Endothelial cell of umbilical vein (primary cell): ENCODE data around the gene BCL2A1. TPM values are rescaled to one million over a fixed set of nuclear protein-coding genes. Genes with fewer than 3 reads are reported as not detected.
"Not testable (repeated sequence)": the region's sequence is repeated elsewhere in the genome, so short reads cannot be mapped to it uniquely, and the experiment has no call there.

Experiments
- BruUV-seq: library from RNA; stranded (reverse); fragments of 400-500 nt; replicated peaks from 2 replicates; lab custom pipeline; 2021; lab: Mats Ljungman, UMichigan
- CTCF ChIA-PET: fragments of 300-600, 350-600 bp; sonication (Branson Sonifier 250); formaldehyde crosslinking; loops from one replicate; lab custom pipeline; 2021; ENCODE audit warnings: antibody characterized with exemption, inconsistent platforms; lab: Charles Lee
- POLR2A ChIA-PET: fragments of 300-600, 350-600 bp; sonication (Branson Sonifier 250); formaldehyde crosslinking; loops from one replicate; lab custom pipeline; 2021; ENCODE audit warnings: antibody characterized with exemption, inconsistent platforms; lab: Charles Lee
- DNase-seq: peaks from one replicate; pipeline ENCODE4 v3.0.0-alpha.2; 2011; ENCODE audit warnings: low read depth, low spot score
- FAIRE-seq: peaks from 2 replicates; lab custom pipeline; 2011; peaks lifted over from hg19 to GRCh38; lab: Jason Lieb, UNC
- H2AFZ ChIP-seq: 2 replicates; pipeline ENCODE4 v1.6.0; 2012; ENCODE audit warnings: low read depth, low read length, control low read depth, inconsistent platforms
- H3K27ac ChIP-seq: 2 replicates; pipeline ENCODE4 v1.5.1; 2011; ENCODE audit warnings: low read depth, mild to moderate bottlenecking, control low read depth, low read length, moderate library complexity; ENCODE audit not compliant: insufficient read depth
- H3K27me3 ChIP-seq, 2 experiments: 2 replicates each; pipeline versions ENCODE4 v1.6.0 to v1.6.1; 2011; ENCODE audit warnings: low read length in 2 of 2, mixed read lengths in 1 of 2; ENCODE audit not compliant: control insufficient read depth in 2 of 2, insufficient read depth in 2 of 2
- H3K36me3 ChIP-seq, 2 experiments: 2 replicates in 1 of 2; 3 replicates in 1 of 2; pipeline ENCODE4 v1.5.1; 2011; ENCODE audit warnings: low read length in 2 of 2, mild to moderate bottlenecking in 1 of 2, moderate library complexity in 1 of 2; ENCODE audit not compliant: control insufficient read depth in 2 of 2, insufficient read depth in 2 of 2; ENCODE audit errors: extremely low read depth in 1 of 2
- H3K4me1 ChIP-seq: 3 replicates; pipeline ENCODE4 v1.5.1; 2011; ENCODE audit warnings: mild to moderate bottlenecking, low read length; ENCODE audit not compliant: control insufficient read depth, insufficient read depth; ENCODE audit errors: extremely low read depth
- H3K4me2 ChIP-seq: 2 replicates; pipeline ENCODE4 v1.6.1; 2011; ENCODE audit warnings: low read length, control low read depth, mixed read lengths; ENCODE audit not compliant: insufficient read depth
- H3K4me3 ChIP-seq, 3 experiments: fragments of 200-600 bp in 1 of 3; sonication (generic), shearing (Covaris generic) in 1 of 3; replicated peaks in 1 of 3; 2 replicates each; pipeline ENCODE4 v1.5.1; 2011 to 2016; ENCODE audit warnings: control low read depth in 3 of 3, low read length in 3 of 3, mild to moderate bottlenecking in 2 of 3, inconsistent platforms in 1 of 3, low read depth in 1 of 3, moderate library complexity in 1 of 3; ENCODE audit not compliant: insufficient read depth in 1 of 3
- H3K79me2 ChIP-seq: 2 replicates; pipeline ENCODE4 v1.6.0; 2012; ENCODE audit warnings: low read length, inconsistent platforms; ENCODE audit not compliant: control insufficient read depth, insufficient read depth
- H3K9ac ChIP-seq: replicated peaks from 2 replicates; pipeline ENCODE3; 2011; ENCODE audit warnings: low read length, control low read depth; ENCODE audit not compliant: insufficient read depth; ENCODE audit errors: extremely low read depth
- H3K9me1 ChIP-seq: replicated peaks from 3 replicates; pipeline ENCODE4 v1.6.0; 2011; ENCODE audit warnings: mild to moderate bottlenecking, low read length; ENCODE audit not compliant: control insufficient read depth, insufficient read depth; ENCODE audit errors: extremely low read depth
- H3K9me3 ChIP-seq: replicated peaks from 2 replicates; pipeline ENCODE4 v1.5.1; 2012; ENCODE audit warnings: low read length, inconsistent platforms; ENCODE audit not compliant: control insufficient read depth, insufficient read depth
- H4K20me1 ChIP-seq: replicated peaks from 2 replicates; pipeline ENCODE3; 2011; ENCODE audit warnings: mild to moderate bottlenecking, low read length; ENCODE audit not compliant: control insufficient read depth, insufficient read depth; ENCODE audit errors: extremely low read depth
- EZH2 ChIP-seq: IDR thresholded peaks from 2 replicates; pipeline ENCODE4 v1.6.1; 2012; ENCODE audit warnings: borderline replicate concordance, low read depth, mild to moderate bottlenecking, moderate library complexity, low read length, inconsistent platforms; ENCODE audit not compliant: severe bottlenecking
- FOS ChIP-seq: IDR thresholded peaks from 2 replicates; pipeline ENCODE4 v1.6.1; 2011; ENCODE audit warnings: mild to moderate bottlenecking, low read length, moderate library complexity, borderline replicate concordance; ENCODE audit not compliant: insufficient read depth
- GATA2 ChIP-seq: IDR thresholded peaks from 2 replicates; pipeline ENCODE4 v1.7.0; 2011; ENCODE audit warnings: low read depth, mild to moderate bottlenecking, moderate library complexity, mixed read lengths, low read length; ENCODE audit not compliant: insufficient read length, insufficient read depth
- JUN ChIP-seq: IDR thresholded peaks from 2 replicates; pipeline ENCODE4 v1.6.1; 2011; ENCODE audit warnings: borderline replicate concordance, low read depth; ENCODE audit not compliant: insufficient read length, insufficient read depth
- MYC ChIP-seq: IDR thresholded peaks from one replicate; pipeline ENCODE4 v1.6.1; 2011; ENCODE audit warnings: mild to moderate bottlenecking, low read depth, low read length
- POLR2A ChIP-seq: IDR thresholded peaks from 2 replicates; pipeline ENCODE4 v1.6.1; 2012; ENCODE audit warnings: low read depth, mild to moderate bottlenecking, control low read depth, low read length
- POLR2AphosphoS5 ChIP-seq: IDR thresholded peaks from 2 replicates; pipeline ENCODE4 v1.6.1; 2012; ENCODE audit warnings: low read depth, mild to moderate bottlenecking, control low read depth, low read length, moderate library complexity; ENCODE audit not compliant: insufficient read depth
- dilution Hi-C: fragments of 300-500 bp; cut with MboI; formaldehyde crosslinking; loops from one replicate; pipeline ENCODE4 v1.15.0; 2019; ENCODE audit warnings: low sequenced_read_pairs; ENCODE audit not compliant: extremely low pct_ligation_motif_present
- intact Hi-C: fragments of 100-400 bp; cut with micrococcal nuclease; formaldehyde crosslinking; loops from one replicate; pipeline ENCODE4 v1.10.0; 2022
- polyA plus RNA-seq, 4 experiments: library from polyadenylated mRNA; depleted of rRNA in 3 of 4; stranded (reverse) in 3 of 4; unstranded in 1 of 4; fragments of >200 nt; gene quantifications; 2 replicates each; pipeline versions ENCODE4 v1.2.1 to v1.2.3, GENCODE V29; 2011 to 2012; ENCODE audit warnings: missing spikeins in 1 of 4
- total RNA-seq: library from RNA; stranded (reverse); gene quantifications from 2 replicates; pipeline ENCODE4 v1.2.3, GENCODE V29; 2021
- TF ChIP-seq, protein P1 (sequence below), 2 donors: IDR thresholded peaks; 1 replicate in 1 of 2; 2 replicates in 1 of 2; pipeline ENCODE4 v1.5.1; 2011; ENCODE audit warnings: low read length in 2 of 2, mild to moderate bottlenecking in 2 of 2, moderate library complexity in 2 of 2, control low read depth in 1 of 2, inconsistent platforms in 1 of 2, low read depth in 1 of 2; ENCODE audit not compliant: insufficient read depth in 1 of 2; ENCODE audit errors: extremely low read depth in 1 of 2
- TF ChIP-seq, protein P2 (sequence below): IDR thresholded peaks from 2 replicates; pipeline ENCODE4 v1.6.1; 2011; ENCODE audit not compliant: insufficient read depth, insufficient read length

Gene BCL2A1
- total and polyA plus RNA-seq, 2 donors (not counting 3 experiments of a cell fraction or from before 2014, with no cell fraction given), result not detected

DNA sequence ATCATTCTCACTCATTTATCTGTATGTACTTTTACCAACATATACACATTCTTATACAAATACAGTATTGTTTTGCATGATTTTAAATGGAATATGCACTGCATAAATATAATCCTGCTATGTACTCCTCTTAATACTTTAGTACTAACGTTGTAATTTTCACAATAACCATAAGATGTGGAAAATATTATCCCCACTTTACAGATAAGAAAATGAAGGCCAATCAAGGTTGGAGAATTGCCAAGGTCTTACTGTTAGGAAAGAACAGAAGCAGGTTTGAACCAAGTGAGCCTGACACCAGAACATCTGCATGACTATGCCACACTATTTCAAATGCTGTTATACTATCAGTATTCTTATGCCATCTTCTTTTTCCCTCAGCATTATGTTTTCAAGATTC, 32.9 kb downstream of the BCL2A1 start:
- TF ChIP-seq, protein P1, sequence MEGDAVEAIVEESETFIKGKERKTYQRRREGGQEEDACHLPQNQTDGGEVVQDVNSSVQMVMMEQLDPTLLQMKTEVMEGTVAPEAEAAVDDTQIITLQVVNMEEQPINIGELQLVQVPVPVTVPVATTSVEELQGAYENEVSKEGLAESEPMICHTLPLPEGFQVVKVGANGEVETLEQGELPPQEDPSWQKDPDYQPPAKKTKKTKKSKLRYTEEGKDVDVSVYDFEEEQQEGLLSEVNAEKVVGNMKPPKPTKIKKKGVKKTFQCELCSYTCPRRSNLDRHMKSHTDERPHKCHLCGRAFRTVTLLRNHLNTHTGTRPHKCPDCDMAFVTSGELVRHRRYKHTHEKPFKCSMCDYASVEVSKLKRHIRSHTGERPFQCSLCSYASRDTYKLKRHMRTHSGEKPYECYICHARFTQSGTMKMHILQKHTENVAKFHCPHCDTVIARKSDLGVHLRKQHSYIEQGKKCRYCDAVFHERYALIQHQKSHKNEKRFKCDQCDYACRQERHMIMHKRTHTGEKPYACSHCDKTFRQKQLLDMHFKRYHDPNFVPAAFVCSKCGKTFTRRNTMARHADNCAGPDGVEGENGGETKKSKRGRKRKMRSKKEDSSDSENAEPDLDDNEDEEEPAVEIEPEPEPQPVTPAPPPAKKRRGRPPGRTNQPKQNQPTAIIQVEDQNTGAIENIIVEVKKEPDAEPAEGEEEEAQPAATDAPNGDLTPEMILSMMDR (IDR thresholded peaks at IDR 0.05; ENCODE audit: extremely low read depth in 1 of 2, insufficient read depth in 1 of 2, low read depth in 1 of 2, low read length in 2 of 2), result no peak
- TF ChIP-seq GATA2 (no peak), POLR2A (no peak), MYC (no peak), JUN (no peak), EZH2 (no peak), POLR2AphosphoS5 (no peak), FOS (no peak)
- TF ChIP-seq, protein P2, sequence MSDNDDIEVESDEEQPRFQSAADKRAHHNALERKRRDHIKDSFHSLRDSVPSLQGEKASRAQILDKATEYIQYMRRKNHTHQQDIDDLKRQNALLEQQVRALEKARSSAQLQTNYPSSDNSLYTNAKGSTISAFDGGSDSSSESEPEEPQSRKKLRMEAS, result no peak
- Histone ChIP-seq H3K9ac (no peak overlapping the region), H3K79me2 (no peaks in the 10 kb centered on the region), H3K36me3 (no peaks in the 10 kb centered on the region), H3K4me2 (no peak overlapping the region), H4K20me1 (no peaks in the 10 kb centered on the region), H3K27ac (no peak overlapping the region), H3K4me3 (no peak overlapping the region), H2AFZ (no peak overlapping the region), H3K27me3 (peaks cover 3% of the 10 kb centered on the region in 2 experiments), H3K9me1 (no peaks in the 10 kb centered on the region), H3K9me3 (no peaks in the 10 kb centered on the region), H3K4me1 (no peaks in the 10 kb centered on the region)
- dilution Hi-C loops, result no loop called here
- BruUV-seq, result no TSS peak
- FAIRE-seq (no peak), DNase-seq (no peak)
- ChIA-PET CTCF (no interaction called here), POLR2A (no interaction called here)
- intact Hi-C loops, result no loop called here

DNA sequence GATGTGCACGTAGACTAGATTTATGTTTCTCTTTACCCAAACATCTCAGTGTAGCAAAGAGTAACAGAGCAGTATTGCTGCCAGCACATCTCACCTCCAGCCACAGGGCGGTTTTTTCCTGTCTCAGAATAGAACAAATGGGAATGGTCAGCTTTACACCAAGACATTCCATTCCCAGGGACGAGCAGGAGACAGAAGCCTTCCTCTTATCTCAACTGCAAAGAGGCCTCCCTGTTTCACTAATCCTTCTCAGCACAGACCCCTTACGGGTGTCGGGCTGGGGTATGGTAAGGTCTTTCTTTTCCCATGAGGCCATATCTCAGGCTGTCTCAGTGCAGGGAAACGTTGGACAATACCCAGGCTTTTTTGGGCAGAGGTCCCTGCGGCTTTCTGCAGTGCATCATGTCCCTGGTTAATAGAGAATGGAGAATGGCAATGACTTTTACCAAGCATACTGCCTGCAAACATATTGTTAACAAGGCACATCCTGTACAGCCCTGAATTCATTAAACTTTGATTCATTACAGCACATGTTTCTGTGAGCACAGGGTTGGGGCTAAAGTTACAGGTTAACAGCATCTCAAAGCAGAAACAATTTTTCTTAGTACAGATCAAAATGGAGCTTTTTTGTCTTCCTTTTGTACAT, 35.3 kb downstream of the BCL2A1 start:
- H4K20me1 ChIP-seq, H3K4me1 ChIP-seq, H3K79me2 ChIP-seq, CTCF ChIA-PET, intact Hi-C loops, H2AFZ ChIP-seq, H3K4me2 ChIP-seq, H3K9me3 ChIP-seq, H3K4me3 ChIP-seq, POLR2A ChIA-PET, H3K27ac ChIP-seq, H3K27me3 ChIP-seq, H3K9ac ChIP-seq, dilution Hi-C loops, H3K36me3 ChIP-seq, FAIRE-seq, BruUV-seq, DNase-seq, H3K9me1 ChIP-seq: not testable (repeated sequence)
